ENCODE results near the gene YBX2.

DNA sequence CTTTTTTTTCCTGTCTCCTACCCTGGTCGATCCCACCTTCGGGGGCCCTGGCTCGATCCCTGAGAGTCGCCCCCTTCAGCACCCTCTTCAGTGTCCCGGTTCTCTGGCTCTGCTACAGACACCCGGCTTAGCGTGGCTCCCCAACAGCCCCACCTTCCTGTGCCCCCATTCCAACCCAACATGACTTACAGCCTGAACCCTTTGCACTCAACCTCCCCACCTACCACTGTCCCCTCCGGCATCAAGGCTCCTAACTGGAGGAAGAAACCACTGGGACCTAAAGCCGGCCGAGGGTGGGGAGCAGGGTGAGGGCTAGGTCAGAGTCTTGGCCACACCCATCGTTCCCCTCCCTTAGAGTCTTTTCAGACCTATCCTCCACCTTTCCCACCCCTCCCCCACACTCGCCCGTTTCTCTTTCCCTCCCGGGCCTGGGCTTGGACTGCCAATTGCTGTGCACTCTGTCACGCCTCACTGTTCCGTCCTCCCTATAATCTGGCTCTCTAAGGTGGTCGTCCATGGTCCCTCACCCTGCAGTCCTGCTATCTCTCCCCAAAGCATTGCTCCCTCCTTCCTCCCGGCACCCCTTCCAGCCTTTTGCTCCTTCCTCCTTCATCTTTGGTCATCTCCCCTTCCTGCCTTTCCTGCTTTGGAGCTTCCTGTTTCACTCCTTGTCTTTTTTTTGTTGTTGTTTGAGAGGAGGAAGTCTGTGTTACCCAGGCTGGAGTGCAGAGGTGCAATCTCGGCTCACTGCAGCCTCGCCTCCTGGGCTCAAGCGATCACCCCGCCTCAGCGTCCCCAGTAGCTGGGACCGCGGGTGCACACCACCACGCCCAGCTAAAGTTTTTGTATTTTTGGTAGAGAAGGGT is 31.3 kb downstream of the YBX2 start:
- TF ChIP-seq, protein P1, sequence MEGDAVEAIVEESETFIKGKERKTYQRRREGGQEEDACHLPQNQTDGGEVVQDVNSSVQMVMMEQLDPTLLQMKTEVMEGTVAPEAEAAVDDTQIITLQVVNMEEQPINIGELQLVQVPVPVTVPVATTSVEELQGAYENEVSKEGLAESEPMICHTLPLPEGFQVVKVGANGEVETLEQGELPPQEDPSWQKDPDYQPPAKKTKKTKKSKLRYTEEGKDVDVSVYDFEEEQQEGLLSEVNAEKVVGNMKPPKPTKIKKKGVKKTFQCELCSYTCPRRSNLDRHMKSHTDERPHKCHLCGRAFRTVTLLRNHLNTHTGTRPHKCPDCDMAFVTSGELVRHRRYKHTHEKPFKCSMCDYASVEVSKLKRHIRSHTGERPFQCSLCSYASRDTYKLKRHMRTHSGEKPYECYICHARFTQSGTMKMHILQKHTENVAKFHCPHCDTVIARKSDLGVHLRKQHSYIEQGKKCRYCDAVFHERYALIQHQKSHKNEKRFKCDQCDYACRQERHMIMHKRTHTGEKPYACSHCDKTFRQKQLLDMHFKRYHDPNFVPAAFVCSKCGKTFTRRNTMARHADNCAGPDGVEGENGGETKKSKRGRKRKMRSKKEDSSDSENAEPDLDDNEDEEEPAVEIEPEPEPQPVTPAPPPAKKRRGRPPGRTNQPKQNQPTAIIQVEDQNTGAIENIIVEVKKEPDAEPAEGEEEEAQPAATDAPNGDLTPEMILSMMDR (IDR thresholded peaks at IDR 0.05): no peak
- TF ChIP-seq EP300 (IDR thresholded peaks at IDR 0.05) (no peak), POLR2A (IDR thresholded peaks at IDR 0.05) (peak in 1 of 2 donors; percentile 31), POLR2AphosphoS5 (IDR thresholded peaks at IDR 0.05) (no peak)
